Stimulated activated CD4-positive, alpha-beta T cell treated with anti-CD3 and anti-CD28 coated beads, Interleukin-4, amount 100 ng/mL, for 24 hours (primary cell): ENCODE measurements around the gene ANGEL2.
"Not testable (repeated sequence)": the region's sequence is repeated elsewhere in the genome, so short reads cannot be mapped to it uniquely, and the experiment has no call there.

Experiments used
- DNase-seq: peaks from one replicate; pipeline ENCODE4 v3.0.0-alpha.2; 2020

ANGEL2 gene

GRCh38 chr1:213015099-213016050, at the start of gene ANGEL2:
TSS of gene ANGEL2 (minus strand) at chr1:213015867. CDS start at chr1:213015671, 196 bp downstream.
- DNase-seq = peak; percentile 98

DNA sequence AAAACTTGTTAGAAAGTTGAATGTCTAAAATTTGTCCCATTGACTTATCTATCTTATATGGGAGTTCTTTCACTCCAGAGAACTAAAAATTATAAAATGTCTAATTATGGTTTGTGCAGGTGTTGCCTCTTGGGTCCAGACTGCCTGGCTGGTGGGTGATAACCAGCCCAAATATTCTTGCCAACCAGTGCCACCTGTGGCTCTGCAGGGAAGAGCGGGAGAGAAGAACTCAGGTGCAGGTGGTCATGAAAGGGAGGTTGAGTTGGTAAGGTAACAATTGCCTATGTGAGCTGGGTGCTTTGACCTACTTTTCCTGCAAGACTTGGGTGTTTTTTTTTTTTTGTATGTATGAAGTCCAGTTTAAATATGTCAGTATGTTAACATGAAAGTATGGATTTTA, 45.6 kb upstream of the ANGEL2 start:
- DNase-seq = no peak

DNA sequence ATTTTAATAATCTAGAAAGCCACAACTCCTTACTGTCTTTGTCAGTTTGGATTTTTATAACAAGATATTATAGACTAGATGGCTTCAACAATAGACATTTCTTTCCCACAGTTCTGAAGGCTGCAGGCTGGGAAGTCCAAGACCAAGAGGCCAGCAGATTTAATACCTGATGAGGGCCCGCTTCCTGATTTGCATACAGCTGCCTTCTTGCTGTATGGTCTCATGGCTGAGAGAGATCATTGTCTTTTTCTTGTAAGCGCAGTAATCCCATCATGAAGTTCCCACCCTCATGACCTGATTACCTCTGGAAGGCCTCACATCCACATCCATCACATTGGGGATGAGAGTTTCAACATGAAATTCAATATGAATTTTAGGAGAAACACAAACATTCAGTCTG, 45.2 kb upstream of the ANGEL2 start:
- no peak for DNase-seq

GRCh38 chr1:213057264-213058059, 41.8 kb upstream of the ANGEL2 start:
- no peak for DNase-seq

DNA sequence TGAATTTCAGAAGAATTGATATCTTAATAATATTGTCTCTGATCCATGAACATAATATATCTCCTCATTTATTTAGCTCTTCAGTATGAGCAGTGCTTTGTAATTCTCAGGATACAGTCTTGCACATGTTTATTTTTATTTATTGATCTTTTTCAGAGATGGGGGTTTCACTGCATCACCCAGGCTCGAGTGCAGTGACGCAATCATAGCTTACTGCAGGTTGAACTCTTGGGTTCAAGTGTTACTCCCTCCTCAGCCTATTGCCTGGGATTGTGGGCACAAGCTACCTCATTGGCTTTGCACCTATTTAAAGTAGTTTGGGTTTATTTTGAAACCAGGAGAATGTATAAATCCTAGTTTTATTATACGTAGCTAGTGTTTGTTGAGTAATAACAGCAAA, 40.1 kb upstream of the ANGEL2 start:
- DNase-seq = no peak

- no peak for DNase-seq
These were observed 39.3 kb upstream of the ANGEL2 start for GRCh38 chr1:213054733-213055591.

DNA sequence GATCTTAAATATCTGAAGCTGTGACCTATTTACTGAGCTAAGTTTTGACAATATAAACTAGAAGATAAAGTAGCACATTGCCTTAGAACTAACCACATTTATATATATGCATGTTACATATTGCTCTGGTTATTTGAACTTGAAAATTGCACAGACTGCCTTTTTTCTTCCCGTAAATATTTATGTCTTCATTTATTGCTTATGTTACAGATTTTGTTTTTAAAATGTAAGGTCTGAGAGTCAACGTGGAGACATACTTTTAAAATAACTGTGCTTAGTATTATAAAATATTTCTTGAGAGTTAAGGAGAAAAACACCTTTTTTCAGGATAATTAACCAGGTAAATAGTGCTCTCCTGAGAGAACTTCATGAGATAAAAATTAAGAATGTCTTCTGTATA, 38.5 kb upstream of the ANGEL2 start:
- no peak for DNase-seq

DNA sequence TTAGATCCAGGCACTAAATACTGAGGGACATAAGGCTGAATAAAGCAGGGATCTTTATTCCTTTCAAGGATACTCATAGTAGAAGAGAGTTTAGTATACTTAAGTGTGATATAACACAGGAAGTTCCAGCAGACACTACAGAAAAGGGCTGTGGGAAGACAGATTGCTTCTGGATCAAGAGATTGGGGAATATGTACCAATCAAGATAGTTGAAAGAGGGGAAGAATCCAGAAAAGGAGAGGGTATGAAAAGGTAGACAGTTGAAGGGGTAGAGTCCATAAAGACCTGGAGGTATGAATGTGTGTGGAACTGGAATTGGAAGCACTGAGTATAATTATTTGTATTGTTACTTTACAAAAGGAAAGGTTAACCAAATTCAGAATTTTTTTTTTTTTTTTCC, 37.8 kb upstream of the ANGEL2 start:
- DNase-seq = no peak

- DNase-seq = no peak
These were observed 36.2 kb upstream of the ANGEL2 start for GRCh38 chr1:213051881-213052202.

- DNase-seq = peak; percentile 86
These were observed 35.6 kb upstream of the ANGEL2 start, which contains the start of gene RPS6KC1 for GRCh38 chr1:213051127-213051880. TSS of gene RPS6KC1 (plus strand) at chr1:213051241. CDS start at chr1:213051405, 164 bp downstream.

GRCh38 chr1:213050745-213051126, 35.1 kb upstream of the ANGEL2 start:
- no peak for DNase-seq

DNA sequence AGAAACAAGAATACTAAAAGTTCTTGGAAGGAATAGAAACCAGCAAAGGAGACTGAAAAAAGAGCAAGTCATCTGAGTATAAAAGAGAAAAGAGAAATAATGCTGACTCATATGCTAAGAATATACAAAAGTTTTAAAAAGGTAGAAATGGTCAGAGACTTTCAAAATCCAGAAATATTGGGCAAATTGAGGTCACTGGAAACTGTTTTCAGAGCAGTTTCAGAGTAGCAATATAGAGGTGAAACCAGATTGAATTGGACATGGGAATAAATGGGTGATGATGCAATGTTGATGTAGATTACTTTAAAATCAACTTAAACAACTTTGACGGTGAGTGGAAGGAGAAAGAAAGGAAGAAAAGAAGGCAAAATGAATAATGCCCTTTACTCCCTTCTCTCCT, 33.6 kb upstream of the ANGEL2 start:
- DNase-seq = no peak

GRCh38 chr1:213045321-213046226, 29.9 kb upstream of the ANGEL2 start:
- not testable (repeated sequence) for DNase-seq

- DNase-seq = no peak
These were observed 25.8 kb upstream of the ANGEL2 start for GRCh38 chr1:213041443-213041842.

- no peak for DNase-seq
These were observed 19.9 kb upstream of the ANGEL2 start for GRCh38 chr1:213035573-213035972.

DNA sequence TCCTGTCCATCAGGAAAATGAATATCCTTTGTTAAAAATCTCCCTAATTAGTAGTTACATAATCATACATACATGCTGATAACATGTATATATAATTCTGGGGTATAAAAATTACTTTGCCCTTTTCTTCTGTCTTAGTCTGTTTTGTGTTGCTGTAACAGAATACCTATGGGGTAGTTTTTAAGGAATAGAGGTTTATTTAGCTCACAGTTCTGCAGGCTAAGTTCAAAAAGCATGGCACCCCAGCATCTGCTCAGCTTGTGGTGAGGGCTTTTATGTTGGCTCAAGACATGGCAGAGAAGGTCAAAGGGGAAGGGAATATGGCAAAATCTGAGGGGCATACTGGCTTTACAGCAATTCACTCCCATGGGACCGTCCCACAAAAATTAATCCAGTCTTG, 19.0 kb upstream of the ANGEL2 start:
- no peak for DNase-seq

GRCh38 chr1:213032651-213033050, 17.0 kb upstream of the ANGEL2 start:
- DNase-seq = no peak

DNA sequence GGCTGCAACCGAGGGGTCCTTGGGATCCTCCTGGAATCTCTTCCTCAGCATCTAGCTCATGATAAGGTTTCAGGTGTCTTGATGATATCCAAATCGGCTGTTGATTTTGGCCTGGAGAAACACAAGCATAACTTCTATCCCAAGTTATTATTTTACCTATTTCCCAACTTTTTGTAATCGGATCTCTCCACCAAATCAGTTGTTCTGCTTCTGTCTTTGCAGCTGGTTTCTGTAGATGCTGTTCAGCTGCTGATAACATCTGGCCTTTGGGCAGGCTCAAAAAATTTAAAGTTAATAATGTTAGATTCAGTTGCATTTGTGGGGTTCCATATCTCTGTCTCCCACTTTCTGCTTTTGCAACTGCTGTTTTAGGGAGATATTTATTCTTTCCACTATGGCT, 11.4 kb upstream of the ANGEL2 start:
- DNase-seq = not testable (repeated sequence)

DNA sequence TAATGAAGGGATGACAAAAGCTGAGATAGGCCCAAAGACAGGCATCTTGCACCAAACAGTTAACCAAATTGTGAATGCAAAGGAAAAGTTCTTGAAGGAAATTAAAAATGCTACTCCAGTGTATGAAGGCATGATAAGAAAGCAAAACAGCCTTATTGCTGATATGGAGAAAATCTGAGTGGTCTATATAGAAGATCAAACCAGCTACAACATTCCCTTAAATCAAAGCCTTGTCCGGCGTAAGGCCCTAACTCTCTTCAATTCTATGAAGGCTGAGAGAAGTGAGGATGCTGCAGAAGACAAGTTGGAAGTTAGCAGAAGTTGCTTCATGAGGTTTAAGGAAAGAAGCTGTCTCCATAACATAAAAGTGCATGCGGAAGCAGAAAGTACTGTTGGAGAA, 4.3 kb upstream of the ANGEL2 start:
- DNase-seq = no peak

DNA sequence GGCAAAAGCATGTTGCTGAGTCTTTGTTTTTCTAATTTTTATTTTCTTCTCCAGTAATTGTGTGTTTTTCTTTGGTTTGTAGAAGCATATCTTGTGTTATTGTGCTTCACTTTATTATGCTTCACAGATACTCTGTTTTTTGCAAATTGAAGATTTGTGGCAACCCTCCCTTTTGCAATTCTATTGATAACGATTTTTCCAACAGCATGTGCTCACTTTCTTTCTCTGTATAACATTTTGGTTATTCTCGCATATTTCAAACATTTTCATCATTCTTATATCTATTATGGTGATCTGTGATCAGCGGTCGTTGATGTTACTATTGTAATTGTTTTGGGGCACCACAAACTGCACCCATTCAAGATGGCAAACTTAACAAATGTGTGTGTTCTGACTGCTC, 3.8 kb upstream of the ANGEL2 start:
- no peak for DNase-seq
